GM19463 (cell line): ENCODE measurements around the gene NACC2.
"Not testable (repeated sequence)": the region's sequence is repeated elsewhere in the genome, so short reads cannot be mapped to it uniquely, and the experiment has no call there.

Experiments used
- ATAC-seq: cut with Tn5 transposase; IDR thresholded peaks from one replicate; pipeline ENCODE4 v1.9.1; 2021; ENCODE audit warnings: mild to moderate bottlenecking, moderate library complexity; ENCODE audit not compliant: unreplicated experiment

Gene NACC2

DNA sequence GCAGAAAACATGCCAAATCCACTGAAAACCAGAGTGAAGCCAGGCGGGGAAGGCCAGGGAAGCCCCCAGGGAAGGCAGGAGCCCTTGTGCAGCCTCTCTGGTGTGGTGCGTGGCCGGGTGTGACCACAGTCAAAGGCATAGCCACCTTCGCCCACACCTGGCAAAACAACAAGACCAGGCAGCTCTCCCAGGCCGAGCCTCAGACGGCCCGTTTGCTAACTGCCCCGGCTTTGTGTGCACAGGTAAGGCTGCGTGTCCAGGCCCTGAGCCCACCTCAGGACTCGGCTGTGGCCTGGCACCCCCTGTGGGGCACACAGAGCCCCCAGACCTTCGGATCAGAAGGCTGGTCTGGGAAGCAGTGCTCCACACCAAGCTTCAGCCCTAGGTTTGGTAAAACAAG lies 17.5 kb upstream of the NACC2 start:
- no peak for ATAC-seq

DNA sequence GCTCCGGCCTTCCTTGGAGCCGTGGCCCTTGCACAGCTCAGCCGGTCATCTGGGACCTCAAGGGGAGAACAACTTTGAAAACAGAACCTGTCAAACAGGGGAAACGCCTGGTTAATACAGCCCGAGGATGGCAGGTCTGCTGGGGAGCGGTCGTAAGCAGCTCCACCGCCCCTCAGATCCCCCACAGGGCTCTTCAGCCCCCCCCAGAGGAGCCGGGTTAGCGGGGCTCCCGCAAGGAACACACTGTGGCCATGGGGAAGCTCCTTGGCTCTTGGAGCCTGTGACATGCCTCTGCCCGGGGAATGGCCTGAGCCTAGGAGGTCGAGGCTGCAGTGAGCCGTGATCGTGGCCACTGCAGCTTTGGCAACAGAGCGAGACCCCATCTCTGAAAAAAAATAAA lies 16.8 kb upstream of the NACC2 start:
- no peak for ATAC-seq

DNA sequence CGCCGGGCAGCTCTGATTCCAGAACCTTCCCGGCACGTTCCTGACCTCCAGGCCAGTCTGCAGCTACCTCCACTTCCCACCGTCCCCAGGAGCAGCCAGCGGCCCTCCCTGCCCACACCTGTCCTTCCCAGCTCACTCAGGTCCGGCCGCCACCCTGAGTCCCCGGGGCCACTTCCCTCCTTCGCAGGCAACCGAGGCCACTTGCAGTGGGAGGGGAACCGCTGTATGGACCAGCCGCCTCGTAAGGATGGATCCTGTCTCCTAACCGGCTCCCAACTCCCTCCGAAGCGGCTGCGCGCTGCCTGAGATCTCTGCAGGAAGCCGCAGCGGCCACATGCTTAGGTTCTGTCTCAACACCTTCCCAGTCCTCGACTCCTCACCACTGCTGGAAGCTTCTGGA lies 16.1 kb upstream of the NACC2 start:
- no peak for ATAC-seq

- no peak for ATAC-seq
Measured at GRCh38 chr9:136110082-136111061, 15.3 kb upstream of the NACC2 start.

- peak; percentile 84 for ATAC-seq
Measured at GRCh38 chr9:136109351-136110081, 14.4 kb upstream of the NACC2 start.

GRCh38 chr9:136108648-136109266 lies 13.7 kb upstream of the NACC2 start:
- no peak for ATAC-seq

DNA sequence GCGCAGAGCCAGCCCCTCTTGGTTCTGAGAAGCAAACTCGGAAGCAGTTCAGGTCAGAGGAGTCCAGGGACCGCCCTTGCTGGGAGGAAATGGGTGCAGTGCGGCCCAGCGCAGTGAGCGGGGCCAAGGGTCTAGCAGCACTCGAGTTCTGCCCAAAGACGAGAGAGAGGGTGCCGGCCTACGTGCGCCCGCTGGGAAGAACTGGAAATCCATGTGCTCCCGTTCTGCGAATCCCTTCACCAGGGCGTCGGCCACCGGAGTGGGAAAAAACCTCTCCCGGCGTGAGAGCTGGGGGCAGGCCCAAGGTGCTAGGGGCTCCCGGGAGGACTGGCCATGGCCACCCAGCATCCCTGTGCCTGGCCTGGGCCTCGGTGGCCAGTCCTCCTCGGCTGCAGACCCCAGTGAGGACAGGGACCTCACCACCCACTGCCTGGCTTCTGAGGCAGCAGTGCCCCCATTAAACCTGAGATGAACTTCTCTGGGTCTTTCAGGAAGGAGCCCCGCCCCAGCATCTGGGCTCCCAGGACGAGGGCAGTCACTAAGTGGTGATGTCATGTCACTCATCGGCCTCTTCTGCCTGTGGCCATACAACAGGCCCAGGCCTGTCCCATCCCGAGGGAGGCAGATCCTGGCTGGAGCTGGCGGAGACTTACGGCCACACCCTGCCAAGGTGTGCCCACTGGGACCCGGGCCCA lies 13.0 kb upstream of the NACC2 start:
- no peak for ATAC-seq

- no peak for ATAC-seq
Measured at GRCh38 chr9:136107155-136107952, 12.3 kb upstream of the NACC2 start.

- ATAC-seq, result no peak
Measured at GRCh38 chr9:136105398-136106135, 10.5 kb upstream of the NACC2 start.

DNA sequence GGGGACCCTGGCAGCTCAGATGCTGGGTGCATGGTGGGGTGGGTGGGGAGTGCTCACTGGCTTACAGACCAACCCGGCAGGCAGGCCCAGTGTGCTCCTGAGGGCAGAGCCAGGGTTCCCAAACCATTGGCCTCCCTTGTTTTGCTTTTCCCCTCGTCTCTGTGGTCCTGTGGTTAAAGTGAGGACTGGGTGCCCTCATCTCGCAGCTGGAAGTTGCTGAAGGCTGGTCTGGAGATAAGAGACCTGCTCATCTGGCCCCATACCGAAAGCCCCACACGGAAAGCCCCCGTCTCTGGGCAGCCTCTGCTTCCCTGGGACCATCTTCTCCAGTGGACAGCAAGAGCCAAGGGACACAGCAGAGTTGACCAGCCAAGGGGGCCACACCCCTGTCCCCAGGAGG lies 9.8 kb upstream of the NACC2 start:
- ATAC-seq, result no peak

DNA sequence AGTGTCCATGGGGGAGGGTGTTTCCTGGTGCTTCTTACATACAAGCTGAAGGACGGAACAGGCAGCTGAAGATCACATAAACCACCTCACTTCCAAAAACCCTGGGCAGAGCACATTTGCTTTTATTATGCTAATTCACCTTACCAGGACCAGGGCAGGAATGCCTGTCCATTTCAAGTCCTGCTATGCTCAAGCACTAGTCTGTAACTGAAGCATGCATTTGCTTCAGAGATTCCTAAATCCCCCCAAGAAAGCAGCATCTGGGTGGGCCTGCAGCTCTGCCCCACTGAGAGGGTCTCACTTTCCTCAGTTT lies 9.4 kb upstream of the NACC2 start:
- ATAC-seq, result no peak

GRCh38 chr9:136103651-136104487 lies 8.8 kb upstream of the NACC2 start:
- no peak for ATAC-seq

GRCh38 chr9:136101615-136102074 lies 6.6 kb upstream of the NACC2 start:
- not testable (repeated sequence) for ATAC-seq

DNA sequence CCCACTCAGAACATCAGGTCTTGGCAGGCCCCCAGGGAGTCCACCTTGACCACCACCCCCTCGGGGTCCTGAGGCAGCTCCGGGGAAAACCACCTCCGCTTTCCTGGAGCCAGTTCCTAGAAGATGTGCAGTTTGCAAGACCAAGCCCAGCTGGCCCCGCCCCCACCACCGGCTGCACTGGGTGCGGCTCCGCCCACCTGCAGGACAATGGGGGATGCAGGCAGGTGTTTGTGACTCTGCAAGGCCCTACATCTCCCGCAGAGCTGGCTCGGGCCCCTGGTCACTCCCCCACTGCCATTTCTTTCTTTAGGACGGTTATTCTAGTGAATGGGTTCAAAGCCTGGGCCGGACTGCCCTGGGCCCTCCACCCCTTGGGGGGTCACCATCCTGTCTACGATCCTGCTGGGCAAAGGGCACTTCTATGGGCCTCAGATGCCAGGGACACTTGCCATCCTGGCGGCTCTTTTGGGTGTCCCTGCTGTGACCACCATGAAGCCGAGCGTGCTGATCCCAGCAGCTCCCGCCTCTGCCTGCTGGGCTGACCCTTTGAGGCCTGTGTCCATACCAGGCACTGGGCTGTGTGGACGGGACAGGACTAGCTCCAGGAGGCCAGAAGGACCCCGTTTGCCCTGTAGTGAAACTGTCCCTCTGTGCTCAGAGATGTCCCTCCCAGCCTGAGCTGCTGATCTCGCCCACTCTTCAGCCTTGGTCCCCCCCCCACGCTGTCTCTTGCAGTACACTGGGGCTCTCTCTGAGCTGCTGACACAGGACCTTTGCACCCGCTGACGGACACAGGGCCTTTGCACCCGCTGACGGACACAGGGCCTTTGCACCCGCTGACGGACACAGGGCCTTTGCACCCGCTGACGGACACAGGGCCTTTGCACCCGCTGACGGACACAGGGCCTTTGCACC lies 5.9 kb upstream of the NACC2 start:
- ATAC-seq, result no peak

DNA sequence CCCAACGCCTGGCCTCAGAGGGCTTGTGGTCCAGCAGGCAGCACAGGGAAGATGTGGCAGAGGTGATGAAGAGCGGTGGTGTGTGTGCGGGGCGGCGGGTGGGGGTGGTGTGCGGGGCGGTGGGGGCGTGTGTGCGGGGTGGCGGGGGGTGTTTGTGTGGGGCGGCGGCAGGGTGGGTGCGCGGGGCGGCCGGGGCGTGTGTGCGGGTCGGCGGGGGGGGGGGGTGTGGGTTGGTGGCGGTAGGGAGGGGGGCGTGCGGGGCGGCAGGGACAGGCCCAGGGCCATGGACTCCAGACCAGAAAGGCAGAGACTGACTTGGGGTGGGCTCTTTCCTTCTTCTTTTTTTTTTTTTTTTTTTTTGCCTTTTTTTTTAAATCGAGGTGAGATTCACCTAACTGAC lies 4.5 kb upstream of the NACC2 start:
- no peak for ATAC-seq

DNA sequence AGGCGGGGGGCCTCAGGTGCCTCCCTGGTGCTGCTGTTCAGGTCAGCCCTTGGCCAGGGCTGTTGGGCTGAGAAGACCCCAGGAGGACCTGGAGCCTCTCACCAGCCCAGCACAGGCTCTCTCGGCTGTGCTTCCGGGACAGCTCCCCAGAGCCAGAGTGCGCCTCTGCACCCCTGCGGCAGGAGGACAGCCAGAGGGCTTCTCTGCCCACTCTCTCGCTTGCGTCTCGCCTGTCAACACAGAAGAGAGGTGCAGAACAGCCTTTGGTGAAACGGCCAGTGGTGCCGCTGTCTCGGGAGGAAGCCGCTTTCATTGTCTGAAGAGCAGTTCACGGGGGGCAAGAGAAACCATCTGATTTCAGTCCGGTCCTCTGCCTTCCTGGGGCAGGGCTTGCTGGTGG lies 3.8 kb upstream of the NACC2 start:
- no peak for ATAC-seq

DNA sequence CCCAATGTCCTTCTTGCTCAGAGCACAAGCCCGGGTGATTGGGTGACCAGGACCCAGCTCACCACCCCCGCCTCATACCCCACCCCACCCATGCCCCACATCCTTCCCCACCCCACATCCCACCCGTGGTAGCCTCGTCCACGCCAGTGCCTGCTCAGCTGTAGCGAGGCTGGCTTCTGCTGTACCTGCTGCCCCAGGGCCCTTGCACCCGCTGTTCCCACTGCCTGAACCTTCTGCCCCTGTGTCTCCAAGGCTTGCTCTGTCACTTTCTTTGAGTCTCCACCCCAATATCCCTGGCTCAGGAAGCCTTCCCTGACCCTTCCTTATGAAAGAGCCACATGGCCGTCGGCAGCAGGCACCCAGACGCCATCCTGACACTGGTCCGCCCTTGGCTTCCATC lies 3.1 kb upstream of the NACC2 start:
- no peak for ATAC-seq
